Activated T-cell treated with anti-CD3 and anti-CD28 coated beads, Interleukin-2, amount 50 U/mL, for 72 hours (primary cell): ENCODE results near the gene CLK4. TPM values are rescaled to one million over a fixed set of nuclear protein-coding genes. Genes with fewer than 3 reads are reported as not detected.

ENCODE experiments used
- ATAC-seq, 2 donors: fragments of 150-1000 bp; cut with Tn5 transposase; replicated peaks in 1 of 2; 2 replicates each; pipeline ENCODE4 v1.10.0; 2021; ENCODE audit warnings: moderate library complexity in 2 of 2, mild to moderate bottlenecking in 1 of 2
- DNase-seq, 2 donors: peaks; one replicate each; pipeline ENCODE4 v3.0.0; 2021 to 2022; ENCODE audit warnings: mixed read lengths in 1 of 2
- H3K27ac Mint-ChIP-seq: one replicate; pipeline ENCODE4 v1.8.0; 2022; ENCODE audit warnings: mild to moderate bottlenecking, moderate library complexity, mixed read lengths
- H3K27me3 Mint-ChIP-seq: one replicate; pipeline ENCODE4 v1.8.0; 2022; ENCODE audit warnings: low read depth, mixed read lengths
- H3K36me3 Mint-ChIP-seq, 2 donors: one replicate each; pipeline ENCODE4 v1.8.0; 2022; ENCODE audit warnings: mixed read lengths in 2 of 2, mild to moderate bottlenecking in 1 of 2; ENCODE audit not compliant: insufficient read depth in 2 of 2
- H3K4me1 Mint-ChIP-seq: one replicate; pipeline ENCODE4 v1.8.0; 2022; ENCODE audit warnings: low read depth, mixed read lengths
- H3K4me3 Mint-ChIP-seq, 2 donors: one replicate each; pipeline ENCODE4 v1.8.0; 2022; ENCODE audit warnings: mild to moderate bottlenecking in 2 of 2, mixed read lengths in 2 of 2, moderate library complexity in 2 of 2
- H3K9me3 Mint-ChIP-seq, 2 donors: one replicate each; pipeline ENCODE4 v1.8.0; 2022; ENCODE audit warnings: mixed read lengths in 2 of 2
- total RNA-seq, 2 donors: library from RNA; stranded (reverse); gene quantifications; one replicate each; pipeline ENCODE4 v1.2.3, GENCODE V29; 2022

Gene CLK4
- total RNA-seq, 2 donors from 2014 or later = 34.0 to 35.2 TPM

GRCh38 chr5:178625679-178626483 lies 969 bp downstream of the CLK4 start:
- H3K9me3 Mint-ChIP-seq = peaks cover 1 to 3% of the 10 kb centered on the region in 2 donors
- ATAC-seq (peak; percentile 14 to 46), DNase-seq (no peak)
- H3K27ac Mint-ChIP-seq = peak overlapping the region; percentile 99
- H3K4me1 Mint-ChIP-seq = peaks cover 32% of the 10 kb centered on the region
- peaks cover 15 to 17% of the 10 kb centered on the region in 2 donors for H3K36me3 Mint-ChIP-seq
- H3K27me3 Mint-ChIP-seq = no peaks in the 10 kb centered on the region
- H3K4me3 Mint-ChIP-seq = peak overlapping the region; percentile 98 to 99

GRCh38 chr5:178624631-178625546 lies 2.0 kb downstream of the CLK4 start:
- Mint-ChIP-seq H3K27me3 (no peaks in the 10 kb centered on the region), H3K4me1 (peaks cover 41% of the 10 kb centered on the region), H3K27ac (peak overlapping the region; percentile 99)

DNA sequence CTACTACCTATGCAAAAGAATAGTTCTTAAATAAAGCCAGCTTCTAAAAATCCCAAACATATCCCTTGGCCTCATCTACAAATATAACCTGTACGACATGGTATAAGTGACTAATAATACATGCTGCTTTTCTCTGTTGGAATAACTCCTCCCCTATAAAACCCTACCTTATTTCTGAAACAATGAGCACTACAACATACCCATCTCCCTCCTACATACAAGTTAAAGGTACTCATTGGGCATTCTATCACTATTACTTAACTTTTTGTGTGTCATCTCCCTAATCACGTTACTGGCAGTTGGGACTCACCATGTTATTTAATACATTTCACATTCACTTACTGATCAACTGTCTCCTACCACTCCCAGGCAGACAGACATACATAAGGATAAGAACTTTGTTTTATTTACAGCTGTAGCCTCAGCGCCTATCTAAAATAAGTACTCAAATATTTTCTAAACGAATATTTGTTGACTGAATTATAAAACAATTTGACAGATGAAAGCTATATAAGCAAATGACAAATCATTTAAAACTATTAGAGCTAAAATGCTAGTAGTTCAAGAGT lies 4.1 kb downstream of the CLK4 start:
- peaks cover 23 to 35% of the 10 kb centered on the region in 2 donors for H3K36me3 Mint-ChIP-seq
- DNase-seq (no peak), ATAC-seq (no peak)
- peaks cover 55% of the 10 kb centered on the region for H3K4me1 Mint-ChIP-seq
- peaks cover 1% of the 10 kb centered on the region in 2 donors for H3K9me3 Mint-ChIP-seq
- no peaks in the 10 kb centered on the region for H3K27me3 Mint-ChIP-seq
- no peak overlapping the region for H3K4me3 Mint-ChIP-seq
- H3K27ac Mint-ChIP-seq = no peak overlapping the region

More at GRCh38 chr5:178624631-178625546, 2.0 kb downstream of the CLK4 start:
- H3K4me3 Mint-ChIP-seq = peak overlapping the region; percentile 98 to 99
- H3K9me3 Mint-ChIP-seq = peaks cover 1 to 3% of the 10 kb centered on the region in 2 donors
- ATAC-seq = no peak
- peaks cover 18 to 27% of the 10 kb centered on the region in 2 donors for H3K36me3 Mint-ChIP-seq
- no peak for DNase-seq

DNA sequence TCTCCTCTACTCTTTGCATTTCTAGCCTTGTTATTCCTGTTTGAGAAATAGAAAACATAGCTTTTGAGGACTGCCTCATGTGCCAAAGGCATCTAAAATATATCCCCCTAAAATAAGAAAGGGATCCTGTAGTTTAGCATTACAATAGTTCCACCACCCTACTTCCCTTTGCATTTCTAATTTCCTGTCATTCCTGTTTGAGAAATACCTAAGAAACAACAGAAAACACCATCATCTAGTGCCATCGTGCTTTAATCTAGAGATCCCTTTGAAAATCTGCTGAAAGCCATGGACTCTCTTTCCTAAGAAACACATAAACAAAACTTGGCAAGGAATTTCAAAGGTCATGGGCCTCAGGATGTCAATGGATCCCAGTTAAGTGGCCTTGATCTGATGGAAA lies 7.5 kb downstream of the CLK4 start:
- no peak for ATAC-seq
- H3K9me3 Mint-ChIP-seq = no peaks in the 10 kb centered on the region
- H3K27me3 Mint-ChIP-seq = no peaks in the 10 kb centered on the region
- H3K36me3 Mint-ChIP-seq = peaks cover 17 to 43% of the 10 kb centered on the region in 2 donors
- H3K27ac Mint-ChIP-seq = peak overlapping the region; percentile 85
- H3K4me3 Mint-ChIP-seq = no peak overlapping the region
- DNase-seq = no peak
- H3K4me1 Mint-ChIP-seq = peaks cover 39% of the 10 kb centered on the region

GRCh38 chr5:178612299-178612698 lies 14.6 kb downstream of the CLK4 start:
- ATAC-seq = no peak
- H3K4me3 Mint-ChIP-seq = no peak overlapping the region
- H3K27me3 Mint-ChIP-seq = no peaks in the 10 kb centered on the region
- peak overlapping the region; percentile 87 for H3K27ac Mint-ChIP-seq
- peaks cover 11% of the 10 kb centered on the region for H3K4me1 Mint-ChIP-seq
- peaks cover 14 to 51% of the 10 kb centered on the region in 2 donors for H3K36me3 Mint-ChIP-seq
- DNase-seq = no peak
- H3K9me3 Mint-ChIP-seq = no peaks in the 10 kb centered on the region

- no peak overlapping the region for H3K27ac Mint-ChIP-seq
Observed at GRCh38 chr5:178606269-178606668, 20.6 kb downstream of the CLK4 start.

GRCh38 chr5:178605788-178606187 lies 21.1 kb downstream of the CLK4 start:
- Mint-ChIP-seq H3K27ac (peak overlapping the region; percentile 50), H3K4me3 (no peak overlapping the region), H3K36me3 (peaks cover 12 to 36% of the 10 kb centered on the region in 2 donors), H3K4me1 (no peaks in the 10 kb centered on the region), H3K27me3 (no peaks in the 10 kb centered on the region), H3K9me3 (no peaks in the 10 kb centered on the region)
- ATAC-seq (no peak), DNase-seq (no peak)

More at GRCh38 chr5:178606269-178606668, 20.6 kb downstream of the CLK4 start:
- Mint-ChIP-seq H3K4me1 (no peaks in the 10 kb centered on the region), H3K27me3 (no peaks in the 10 kb centered on the region), H3K9me3 (no peaks in the 10 kb centered on the region), H3K36me3 (peaks cover 14 to 34% of the 10 kb centered on the region in 2 donors), H3K4me3 (no peak overlapping the region)
- ATAC-seq (no peak), DNase-seq (no peak)

DNA sequence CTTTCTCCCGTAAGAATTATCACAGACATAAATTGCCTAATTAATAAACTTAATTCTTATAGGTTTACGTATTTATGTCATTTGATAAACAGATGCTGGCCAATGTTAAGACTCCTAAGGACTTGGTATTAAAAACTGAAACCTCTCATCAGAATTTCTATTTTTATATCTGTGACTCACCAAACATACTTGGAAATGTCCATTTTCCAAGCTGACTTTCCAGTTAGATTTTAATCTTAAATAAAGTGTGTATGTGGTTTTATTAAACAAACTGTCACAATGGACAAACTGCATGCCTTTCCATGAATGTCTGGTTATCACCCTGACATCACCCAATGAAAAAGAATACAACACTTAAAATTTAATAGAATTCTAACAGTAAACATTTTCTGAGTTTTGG lies 24.1 kb downstream of the CLK4 start:
- Mint-ChIP-seq H3K4me1 (no peaks in the 10 kb centered on the region), H3K4me3 (no peak overlapping the region), H3K36me3 (peaks cover 12 to 37% of the 10 kb centered on the region in 2 donors), H3K9me3 (peaks cover 2 to 3% of the 10 kb centered on the region in 2 donors), H3K27me3 (no peaks in the 10 kb centered on the region), H3K27ac (no peak overlapping the region)
- DNase-seq (no peak), ATAC-seq (no peak)

DNA sequence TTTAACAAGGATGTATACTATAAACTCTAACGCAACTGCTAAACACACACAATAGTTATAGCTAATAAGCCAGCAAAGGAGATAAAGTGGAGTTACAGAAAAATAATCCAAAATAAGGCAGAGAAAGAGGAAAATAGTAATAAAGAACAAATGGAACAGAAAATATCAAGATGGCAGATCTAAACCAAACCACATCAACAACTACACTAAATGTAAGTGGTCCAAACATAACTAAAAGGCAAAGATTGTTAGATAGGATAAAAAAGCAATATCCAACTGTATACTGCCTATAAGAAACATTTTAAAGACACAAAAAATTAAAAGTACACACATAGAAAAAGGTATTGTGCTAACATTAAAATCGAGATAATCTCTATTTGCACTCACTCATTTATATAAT lies 31.1 kb downstream of the CLK4 start:
- Mint-ChIP-seq H3K4me1 (peaks cover 3% of the 10 kb centered on the region), H3K9me3 (peaks cover 12 to 17% of the 10 kb centered on the region in 2 donors), H3K36me3 (peaks cover 17 to 35% of the 10 kb centered on the region in 2 donors), H3K4me3 (no peak overlapping the region), H3K27ac (no peak overlapping the region), H3K27me3 (peaks cover 17% of the 10 kb centered on the region)
- no peak for ATAC-seq
- no peak for DNase-seq

GRCh38 chr5:178595150-178595549 lies 31.7 kb downstream of the CLK4 start:
- H3K4me3 Mint-ChIP-seq = no peak overlapping the region
- DNase-seq = no peak
- no peak overlapping the region for H3K27ac Mint-ChIP-seq
- ATAC-seq = no peak
- H3K27me3 Mint-ChIP-seq = peaks cover 19% of the 10 kb centered on the region
- H3K36me3 Mint-ChIP-seq = peaks cover 17 to 33% of the 10 kb centered on the region in 2 donors
- peaks cover 12 to 17% of the 10 kb centered on the region in 2 donors for H3K9me3 Mint-ChIP-seq
- peaks cover 5% of the 10 kb centered on the region for H3K4me1 Mint-ChIP-seq

GRCh38 chr5:178590924-178591423 lies 35.9 kb downstream of the CLK4 start:
- Mint-ChIP-seq H3K36me3 (peaks cover 12 to 21% of the 10 kb centered on the region in 2 donors), H3K27me3 (peaks cover 57% of the 10 kb centered on the region), H3K4me3 (peak overlapping the region; percentile 77 to 79), H3K27ac (no peak overlapping the region), H3K4me1 (peaks cover 5% of the 10 kb centered on the region), H3K9me3 (peaks cover 10 to 13% of the 10 kb centered on the region in 2 donors)
- no peak for DNase-seq
- no peak for ATAC-seq

DNA sequence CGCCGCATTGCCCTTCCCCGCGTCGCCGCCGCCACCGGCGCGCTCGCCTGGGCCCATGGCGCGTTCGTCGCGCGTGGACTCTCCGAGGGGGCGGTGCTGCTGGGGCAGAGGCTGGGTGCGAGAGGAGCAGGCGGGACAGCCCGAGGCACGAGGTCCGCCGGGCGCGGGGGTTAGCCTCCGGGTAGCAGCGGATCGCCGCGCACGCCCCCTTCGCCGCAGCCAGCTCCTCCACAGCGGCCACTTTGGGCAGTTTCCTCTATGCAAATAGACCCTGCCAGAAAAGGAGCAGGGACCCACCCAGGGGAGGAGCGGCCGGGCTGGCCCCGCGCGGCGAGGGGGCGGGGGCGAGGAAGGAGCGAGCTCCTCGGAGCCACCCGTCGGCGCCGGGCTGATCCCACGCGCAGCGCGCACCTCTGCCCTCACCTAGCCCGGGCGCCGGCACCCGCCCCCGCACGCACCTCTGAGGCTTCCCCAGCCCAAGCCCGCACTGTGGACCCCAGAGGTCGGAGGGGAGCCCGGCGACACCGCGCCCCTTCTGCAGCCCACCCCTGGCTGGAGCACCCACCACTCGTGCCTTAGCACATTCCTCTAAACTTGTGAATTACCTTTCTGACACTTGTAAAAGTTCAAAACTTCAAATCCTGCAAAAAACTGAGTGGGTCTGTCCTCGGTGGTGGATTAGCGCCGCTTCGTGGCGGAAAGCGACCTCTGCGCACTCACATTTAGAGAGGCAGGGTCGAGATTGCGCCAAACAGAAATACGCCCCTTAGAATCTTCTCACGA lies 36.5 kb downstream of the CLK4 start, which contains the start of gene COL23A1:
Gene COL23A1 (minus strand): TSS at position 253 of the 783 bp plus-strand sequence.
- DNase-seq (peak; percentile 36 to 47), ATAC-seq (peak; percentile 62 to 65)
- H3K4me1 Mint-ChIP-seq = peaks cover 5% of the 10 kb centered on the region
- peaks cover 9 to 17% of the 10 kb centered on the region in 2 donors for H3K36me3 Mint-ChIP-seq
- peak within 1 kb of the TSS; percentile 77 to 79 for H3K4me3 Mint-ChIP-seq
- H3K9me3 Mint-ChIP-seq = peaks cover 7 to 10% of the 10 kb centered on the region in 2 donors
- H3K27ac Mint-ChIP-seq = no peak within 1 kb of the TSS
- peaks cover 61% of the 10 kb centered on the region for H3K27me3 Mint-ChIP-seq
